GM15510 (cell line): ENCODE data around the gene PKIG.

Experiments
- POLR2A ChIP-seq: IDR thresholded peaks from 3 replicates; pipeline ENCODE4 v1.6.1; 2011; ENCODE audit warnings: borderline replicate concordance; ENCODE audit not compliant: insufficient read length; ENCODE audit errors: extremely low read depth

PKIG gene

GRCh38 chr20:44646023-44646640 lies 63.8 kb downstream of the PKIG start:
- peak; percentile 26 for TF ChIP-seq POLR2A

DNA sequence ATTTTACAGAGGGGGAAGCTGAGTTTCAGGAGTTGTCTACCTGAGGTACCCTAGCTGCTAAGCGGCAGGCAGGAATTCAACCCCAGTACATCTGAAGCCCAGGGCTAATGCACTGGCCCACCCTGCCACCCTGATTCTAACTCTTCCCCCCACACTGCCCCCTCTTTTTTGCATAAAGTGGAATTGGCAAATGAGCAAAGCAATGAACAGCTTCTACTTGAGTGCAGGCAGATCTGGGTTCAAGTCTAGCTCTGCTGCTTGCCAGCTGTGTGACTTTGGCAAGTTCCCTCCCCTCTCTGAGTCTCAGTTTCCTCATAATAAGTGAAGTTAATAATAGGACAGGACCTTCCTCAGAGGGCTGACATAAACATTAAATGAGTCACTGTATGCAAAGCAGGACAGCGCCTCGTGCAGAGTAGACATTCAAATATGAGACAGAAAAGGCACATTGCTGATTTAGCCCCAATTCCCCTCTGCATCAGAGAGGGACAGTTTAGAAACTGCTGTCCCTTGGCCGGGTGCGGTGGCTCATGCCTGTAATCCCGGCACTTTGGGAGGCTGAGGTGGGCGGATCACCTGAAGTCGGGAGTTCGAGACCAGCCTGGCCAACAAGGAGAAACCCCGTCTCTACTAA lies 64.4 kb downstream of the PKIG start:
- peak; percentile 34 for TF ChIP-seq POLR2A

- TF ChIP-seq POLR2A: no peak
These were observed 65.7 kb downstream of the PKIG start for GRCh38 chr20:44648068-44648467.

DNA sequence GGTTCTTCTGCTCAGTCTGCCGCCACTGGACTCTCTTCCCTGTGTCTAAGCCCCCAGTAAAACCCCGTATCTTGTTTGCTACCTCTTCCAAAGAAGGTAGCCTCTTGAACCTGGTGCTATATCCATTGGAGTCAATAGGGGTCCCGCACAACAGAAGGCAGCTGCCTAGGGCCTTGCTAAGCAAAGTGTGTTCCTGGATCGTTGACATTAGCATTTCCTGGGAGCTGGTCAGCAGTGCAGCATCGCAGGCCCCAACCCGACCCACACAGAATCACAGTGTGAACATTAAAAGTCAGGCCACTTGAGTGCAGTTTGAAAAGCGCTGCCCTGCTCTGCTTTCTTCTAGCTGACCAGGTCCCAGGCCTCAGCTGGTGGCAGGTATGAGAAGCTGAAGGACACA lies 66.2 kb downstream of the PKIG start:
- TF ChIP-seq POLR2A: no peak

- TF ChIP-seq POLR2A: no peak
These were observed 66.7 kb downstream of the PKIG start for GRCh38 chr20:44649126-44649525.

DNA sequence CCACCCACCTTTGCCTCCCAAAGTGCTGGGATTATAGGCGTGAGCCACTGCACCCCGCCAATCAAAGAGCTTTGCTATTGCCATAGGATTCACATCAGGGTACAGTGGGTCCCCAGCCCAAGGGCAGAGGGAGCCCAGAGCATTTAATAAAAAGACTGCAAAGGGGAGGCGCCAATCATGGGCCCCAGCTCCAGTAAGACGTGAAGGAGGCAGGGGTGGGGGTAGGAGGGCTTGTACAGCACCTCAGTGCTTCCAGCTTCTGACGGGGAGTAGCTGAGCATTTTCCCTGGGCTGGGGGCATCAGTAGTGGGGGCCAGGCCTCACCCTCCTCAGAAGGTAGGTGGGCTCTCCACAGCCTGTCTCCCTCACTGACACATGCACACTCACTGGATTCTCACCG lies 67.6 kb downstream of the PKIG start:
- TF ChIP-seq POLR2A: no peak

DNA sequence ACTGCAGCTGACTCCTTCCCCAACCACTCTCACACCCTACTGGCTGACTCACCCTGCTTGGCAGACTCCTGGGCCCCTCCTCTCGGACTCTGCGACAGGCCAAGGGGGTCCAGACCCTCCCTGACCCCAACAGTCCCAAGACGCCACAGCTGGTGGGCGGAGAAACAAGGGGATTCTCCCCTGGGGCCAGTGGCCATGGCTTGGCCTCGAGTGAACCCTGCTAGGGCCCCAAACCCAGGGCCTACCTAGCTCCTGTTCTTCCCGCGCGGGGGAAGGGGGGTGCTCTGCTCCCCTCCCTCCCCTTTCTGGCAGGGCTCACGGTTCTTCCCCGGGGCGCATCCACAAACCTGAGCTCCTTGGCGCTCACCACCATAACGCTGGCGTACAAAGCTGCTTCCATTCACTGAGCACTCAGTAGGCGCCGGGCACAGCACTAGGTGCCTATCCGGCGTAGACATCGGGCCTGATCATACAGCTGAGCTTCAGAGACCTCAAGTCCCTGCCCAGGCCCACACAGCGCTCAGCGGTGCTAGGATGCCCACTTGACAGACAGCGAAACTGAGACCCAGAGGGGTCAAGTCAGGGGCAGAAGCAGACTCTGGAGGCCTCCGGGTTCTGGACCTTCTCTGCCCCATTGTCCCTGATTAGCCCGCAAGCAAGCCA lies 68.5 kb downstream of the PKIG start:
- no peak for TF ChIP-seq POLR2A

DNA sequence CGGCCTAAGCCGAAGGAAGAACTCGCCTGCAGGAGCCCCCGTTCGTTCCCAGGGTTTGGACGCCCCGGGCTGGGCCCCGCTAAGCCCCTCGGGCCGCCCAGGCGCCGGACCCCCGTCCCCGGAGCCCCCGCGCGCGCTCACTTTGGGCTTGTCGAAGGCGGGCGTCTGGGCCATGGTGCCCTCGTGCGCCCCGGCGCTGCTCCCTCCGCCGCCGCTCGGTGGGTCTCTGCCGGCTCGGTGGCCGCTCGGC lies 69.0 kb downstream of the PKIG start:
- TF ChIP-seq POLR2A: peak; percentile 62

DNA sequence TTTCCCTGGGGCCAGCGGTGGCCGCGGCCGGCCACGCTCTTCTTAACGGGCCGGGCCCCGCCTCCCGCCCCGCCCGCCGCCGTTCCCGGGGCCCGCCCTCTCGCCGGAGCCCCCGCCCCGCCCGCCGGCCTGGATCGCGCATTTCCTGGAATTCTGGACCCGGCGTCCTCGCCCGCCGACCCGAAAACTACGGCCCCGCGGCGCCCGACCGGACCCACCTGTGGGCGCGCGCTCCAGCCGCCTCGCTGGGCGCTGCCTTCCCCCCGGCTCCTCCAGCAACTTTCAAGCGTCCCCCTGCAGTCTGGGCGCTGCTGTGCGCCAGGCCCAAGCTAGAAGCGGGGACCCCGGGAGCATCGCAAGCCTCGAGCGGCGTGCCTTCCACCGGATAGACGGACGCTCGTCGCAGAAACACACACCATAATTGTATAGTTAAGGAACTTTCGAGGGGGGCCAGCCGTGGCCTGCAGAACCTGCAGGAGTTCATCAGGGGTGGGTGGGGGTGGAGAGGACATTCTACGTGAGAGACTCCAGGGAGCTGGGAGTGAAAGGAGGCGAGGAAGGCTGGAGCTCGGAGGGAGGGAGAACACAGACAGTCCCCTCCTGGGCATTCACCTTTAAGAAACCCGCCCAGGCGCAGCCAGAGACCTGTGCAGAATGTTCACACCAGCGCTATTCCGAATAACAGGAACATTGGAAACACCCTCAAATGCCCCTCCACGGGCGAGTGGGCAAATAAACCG lies 69.5 kb downstream of the PKIG start, which contains the start of gene ADA:
Gene ADA, minus strand, starts transcription at position 16 of the 740 bp plus-strand sequence. CDS start 92 bp downstream, outside the sequence.
- peak; percentile 42 for TF ChIP-seq POLR2A

GRCh38 chr20:44653546-44653945 lies 71.2 kb downstream of the PKIG start:
- TF ChIP-seq POLR2A: no peak

DNA sequence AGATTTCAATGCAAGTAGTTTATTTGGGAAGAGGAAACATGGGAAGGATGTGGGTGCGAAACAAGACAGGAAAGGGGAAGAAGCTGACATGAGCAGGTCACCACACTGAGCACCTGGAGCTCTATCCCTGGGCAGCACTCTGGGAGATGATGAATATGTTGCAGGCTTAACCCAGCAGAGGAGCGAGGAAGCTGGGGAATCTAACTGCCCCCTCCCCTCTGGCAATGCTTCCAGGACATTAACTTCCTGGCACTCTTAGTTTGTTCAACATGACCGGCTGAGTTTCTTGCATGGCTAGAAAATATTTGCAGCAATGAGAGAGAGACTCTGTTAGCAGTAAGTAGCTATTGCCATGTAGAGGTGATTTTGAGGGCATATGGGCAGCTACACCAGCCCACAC lies 74.1 kb downstream of the PKIG start:
- no peak for TF ChIP-seq POLR2A

DNA sequence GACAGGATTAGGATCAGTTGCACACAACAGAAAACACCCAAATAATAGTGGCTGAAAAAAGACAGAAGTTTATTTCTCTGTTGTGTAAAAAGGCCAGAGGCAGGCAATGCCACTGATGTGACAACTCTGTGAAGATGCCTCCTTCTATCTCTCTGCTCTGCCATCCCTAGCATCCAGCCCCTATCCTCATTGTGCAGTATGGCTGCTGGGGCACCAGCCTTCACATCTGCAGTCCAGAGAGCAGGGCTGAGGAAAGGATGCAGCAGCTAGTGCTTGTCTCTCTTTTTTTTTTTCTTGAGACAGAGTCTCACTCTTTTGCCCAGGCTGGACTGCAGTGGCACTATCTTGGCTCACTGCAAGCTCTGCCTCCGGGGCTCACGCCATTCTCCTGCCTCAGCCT lies 75.5 kb downstream of the PKIG start:
- TF ChIP-seq POLR2A: no peak

- no peak for TF ChIP-seq POLR2A
These were observed 76.4 kb downstream of the PKIG start for GRCh38 chr20:44658810-44659209.

- TF ChIP-seq POLR2A: no peak
These were observed 77.6 kb downstream of the PKIG start for GRCh38 chr20:44659931-44660330.

- TF ChIP-seq POLR2A: no peak
These were observed 78.2 kb downstream of the PKIG start for GRCh38 chr20:44660581-44660980.
